Measurements from ENCODE around the gene NOS1. TPM values are rescaled to one million over a fixed set of nuclear protein-coding genes. Genes with fewer than 3 reads are reported as not detected.

Gene NOS1
- total RNA-seq, 1 experiment from 2014 or later = not detected

DNA sequence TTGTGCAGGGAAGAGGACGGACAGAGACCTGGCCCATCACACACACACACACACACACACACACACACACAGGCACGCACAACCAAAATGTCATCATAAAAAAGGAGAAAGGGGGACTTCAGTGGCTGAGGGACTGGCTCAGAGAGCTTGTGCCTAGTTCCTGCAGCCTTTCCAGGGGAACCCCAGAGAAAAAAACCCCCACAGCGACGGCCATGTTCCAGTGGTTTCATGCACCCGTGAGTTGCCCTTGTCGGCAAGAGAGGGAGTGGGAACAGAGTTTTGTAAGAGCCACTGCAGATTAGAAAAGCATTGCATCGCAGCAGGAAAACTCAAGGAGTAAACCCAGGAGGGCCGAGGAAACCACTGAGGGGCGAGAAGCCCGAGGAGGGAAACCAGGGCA, 146.6 kb downstream of the NOS1 start:
- Mint-ChIP-seq H3K27ac (ENCODE audit: low read depth, unreplicated experiment) (no peak overlapping the region), H3K27me3 (ENCODE audit: insufficient read depth, unreplicated experiment) (peaks cover 81% of the 10 kb centered on the region), H3K36me3 (ENCODE audit: insufficient read depth, unreplicated experiment) (no peaks in the 10 kb centered on the region), H3K9me3 (ENCODE audit: unreplicated experiment) (no peaks in the 10 kb centered on the region), H3K4me3 (ENCODE audit: unreplicated experiment) (no peak overlapping the region), H3K4me1 (ENCODE audit: insufficient read depth, unreplicated experiment) (no peaks in the 10 kb centered on the region)
- TF ChIP-seq, protein P1, sequence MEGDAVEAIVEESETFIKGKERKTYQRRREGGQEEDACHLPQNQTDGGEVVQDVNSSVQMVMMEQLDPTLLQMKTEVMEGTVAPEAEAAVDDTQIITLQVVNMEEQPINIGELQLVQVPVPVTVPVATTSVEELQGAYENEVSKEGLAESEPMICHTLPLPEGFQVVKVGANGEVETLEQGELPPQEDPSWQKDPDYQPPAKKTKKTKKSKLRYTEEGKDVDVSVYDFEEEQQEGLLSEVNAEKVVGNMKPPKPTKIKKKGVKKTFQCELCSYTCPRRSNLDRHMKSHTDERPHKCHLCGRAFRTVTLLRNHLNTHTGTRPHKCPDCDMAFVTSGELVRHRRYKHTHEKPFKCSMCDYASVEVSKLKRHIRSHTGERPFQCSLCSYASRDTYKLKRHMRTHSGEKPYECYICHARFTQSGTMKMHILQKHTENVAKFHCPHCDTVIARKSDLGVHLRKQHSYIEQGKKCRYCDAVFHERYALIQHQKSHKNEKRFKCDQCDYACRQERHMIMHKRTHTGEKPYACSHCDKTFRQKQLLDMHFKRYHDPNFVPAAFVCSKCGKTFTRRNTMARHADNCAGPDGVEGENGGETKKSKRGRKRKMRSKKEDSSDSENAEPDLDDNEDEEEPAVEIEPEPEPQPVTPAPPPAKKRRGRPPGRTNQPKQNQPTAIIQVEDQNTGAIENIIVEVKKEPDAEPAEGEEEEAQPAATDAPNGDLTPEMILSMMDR (IDR thresholded peaks at IDR 0.05; ENCODE audit: unreplicated experiment) = no peak
- ChIA-PET CTCF (interaction anchor here (0.6 to 4.9 kb wide), 8 partner anchors 17 to 643 kb away, joined by 3 to 72 read pairs (median 9); no protein-coding TSS in a partner anchor), POLR2A (no interaction called here)
- BruUV-seq (replicated peaks) = no TSS peak
- DNase-seq (ENCODE audit: unreplicated experiment) = no peak
- intact Hi-C loops (cut with micrococcal nuclease) = loop anchor here (5.0 to 10.0 kb wide), 2 partner anchors 373 to 450 kb away; no protein-coding TSS in a partner anchor

DNA sequence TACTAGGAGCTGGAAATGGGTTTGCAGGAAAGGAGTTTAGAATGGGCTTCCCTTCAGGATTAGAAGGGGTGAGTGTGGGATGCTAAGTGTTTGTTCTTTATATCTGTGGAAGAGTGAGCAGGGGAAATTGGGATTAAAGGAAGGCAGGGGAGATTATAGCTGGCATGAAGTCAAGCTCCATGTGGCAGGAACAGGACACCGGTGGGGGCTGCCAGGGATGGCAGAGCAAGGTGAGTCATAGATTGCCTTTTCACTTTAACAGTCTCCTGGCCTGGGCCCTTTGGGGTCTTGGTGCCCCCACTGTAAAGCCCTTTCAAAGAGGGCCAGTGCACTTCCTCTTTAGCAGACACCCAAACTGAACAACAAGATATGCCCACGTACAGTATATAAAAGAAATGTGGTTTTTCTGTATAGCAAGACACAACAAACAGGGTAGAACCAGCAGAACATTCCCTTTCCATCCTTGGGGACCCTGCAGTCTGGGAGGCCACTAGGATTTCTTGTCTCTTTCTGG, 148.1 kb downstream of the NOS1 start:
- POLR2A ChIA-PET = no interaction called here
- no peak overlapping the region for H3K27ac Mint-ChIP-seq (ENCODE audit: low read depth, unreplicated experiment)
- H3K36me3 Mint-ChIP-seq (ENCODE audit: insufficient read depth, unreplicated experiment) = no peaks in the 10 kb centered on the region
- CTCF ChIA-PET = interaction anchor here (0.5 to 4.9 kb wide), 35 partner anchors 8 to 1620 kb away, joined by 3 to 72 read pairs (median 4); no protein-coding TSS in a partner anchor
- peaks cover 70% of the 10 kb centered on the region for H3K27me3 Mint-ChIP-seq (ENCODE audit: insufficient read depth, unreplicated experiment)
- TF ChIP-seq, protein P1 (IDR thresholded peaks at IDR 0.05; ENCODE audit: unreplicated experiment) = no peak
- H3K4me1 Mint-ChIP-seq (ENCODE audit: insufficient read depth, unreplicated experiment) = no peaks in the 10 kb centered on the region
- no TSS peak for BruUV-seq (replicated peaks)
- H3K9me3 Mint-ChIP-seq (ENCODE audit: unreplicated experiment) = no peaks in the 10 kb centered on the region
- no peak overlapping the region for H3K4me3 Mint-ChIP-seq (ENCODE audit: unreplicated experiment)
- intact Hi-C loops (cut with micrococcal nuclease) = loop anchor here (2.0 to 10.0 kb wide), 4 partner anchors 23 to 623 kb away; no protein-coding TSS in a partner anchor
- no peak for DNase-seq (ENCODE audit: unreplicated experiment)

DNA sequence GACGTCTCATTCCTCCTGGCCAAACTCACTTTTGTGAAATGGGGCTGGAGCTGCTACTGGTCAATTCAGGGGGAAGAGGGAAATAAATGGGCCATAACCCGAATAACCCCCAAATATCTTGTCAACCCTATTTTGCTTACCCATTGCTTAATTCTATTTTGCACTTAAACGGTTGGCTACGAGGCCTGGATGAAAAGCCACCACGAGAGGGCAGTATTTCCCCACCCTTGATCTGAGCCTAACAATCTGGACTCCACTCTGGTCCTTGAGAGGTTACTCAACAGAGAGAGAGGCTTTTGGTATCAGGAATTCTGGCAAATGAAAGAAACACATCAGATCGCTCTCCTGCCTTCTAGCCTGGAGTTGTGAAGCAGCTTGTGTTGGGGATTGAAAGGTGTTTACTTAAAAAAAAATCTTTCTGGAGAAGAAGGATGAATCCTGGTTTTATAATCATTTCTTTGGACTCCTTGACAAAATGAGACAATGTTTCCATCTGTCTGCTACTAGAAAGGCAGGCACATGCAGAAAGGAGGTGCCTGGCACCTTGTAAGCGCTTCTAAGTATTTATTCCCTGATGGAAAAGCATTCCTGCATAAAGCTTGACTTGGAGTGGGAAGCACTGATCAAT, 148.7 kb downstream of the NOS1 start:
- peaks cover 70% of the 10 kb centered on the region for H3K27me3 Mint-ChIP-seq (ENCODE audit: insufficient read depth, unreplicated experiment)
- POLR2A ChIA-PET = no interaction called here
- H3K9me3 Mint-ChIP-seq (ENCODE audit: unreplicated experiment) = no peaks in the 10 kb centered on the region
- DNase-seq (ENCODE audit: unreplicated experiment) = peak; percentile 86
- no TSS peak for BruUV-seq (replicated peaks)
- H3K27ac Mint-ChIP-seq (ENCODE audit: low read depth, unreplicated experiment) = no peak overlapping the region
- H3K4me3 Mint-ChIP-seq (ENCODE audit: unreplicated experiment) = no peak overlapping the region
- H3K36me3 Mint-ChIP-seq (ENCODE audit: insufficient read depth, unreplicated experiment) = no peaks in the 10 kb centered on the region
- H3K4me1 Mint-ChIP-seq (ENCODE audit: insufficient read depth, unreplicated experiment) = no peaks in the 10 kb centered on the region
- intact Hi-C loops (cut with micrococcal nuclease) = loop anchor here (1.0 to 10.0 kb wide), 6 partner anchors 24 to 638 kb away; no protein-coding TSS in a partner anchor
- TF ChIP-seq, protein P1 (IDR thresholded peaks at IDR 0.05; ENCODE audit: unreplicated experiment) = peak; percentile 82
- CTCF ChIA-PET = interaction anchor here (0.5 to 4.9 kb wide), 34 partner anchors 8 to 853 kb away, joined by 3 to 72 read pairs (median 4); no protein-coding TSS in a partner anchor

DNA sequence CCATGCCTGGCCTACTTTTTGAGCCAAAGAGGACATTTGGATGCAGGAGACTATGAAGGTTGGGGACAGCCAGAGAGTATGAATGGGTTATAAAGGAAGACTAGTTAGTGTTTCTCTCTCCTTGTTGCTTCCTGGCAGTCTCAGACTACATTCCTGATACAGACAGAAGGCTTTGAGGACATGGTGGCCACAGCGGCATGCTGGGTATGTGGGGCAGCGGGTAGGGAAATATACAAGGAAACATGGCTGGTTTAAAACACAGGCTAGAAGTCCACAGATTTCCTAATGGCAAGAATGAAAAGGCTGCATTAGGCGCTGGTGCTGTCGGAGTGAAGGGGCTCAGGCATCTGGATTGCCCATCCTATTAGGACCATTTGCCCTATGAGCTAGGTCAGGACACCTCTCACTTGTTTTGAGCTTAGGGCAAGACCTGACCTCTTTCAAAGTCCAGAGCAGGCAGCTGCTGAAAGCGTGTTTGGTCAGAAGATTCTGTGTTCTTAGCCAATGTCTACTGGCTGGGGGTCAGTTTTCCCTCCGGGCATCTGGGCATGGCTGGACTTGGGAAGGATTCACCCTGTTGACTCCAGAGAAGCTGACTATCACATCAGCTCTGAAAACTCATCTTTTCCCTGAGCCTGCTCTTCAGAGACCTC, 151.0 kb downstream of the NOS1 start:
- no TSS peak for BruUV-seq (replicated peaks)
- no peak overlapping the region for H3K27ac Mint-ChIP-seq (ENCODE audit: low read depth, unreplicated experiment)
- no peaks in the 10 kb centered on the region for H3K4me1 Mint-ChIP-seq (ENCODE audit: insufficient read depth, unreplicated experiment)
- POLR2A ChIA-PET = interaction anchor here (1.2 kb wide), 1 partner anchor 13 kb away, joined by 4 read pairs; no protein-coding TSS in a partner anchor
- DNase-seq (ENCODE audit: unreplicated experiment) = no peak
- TF ChIP-seq, protein P1 (IDR thresholded peaks at IDR 0.05; ENCODE audit: unreplicated experiment) = no peak
- no peaks in the 10 kb centered on the region for H3K36me3 Mint-ChIP-seq (ENCODE audit: insufficient read depth, unreplicated experiment)
- intact Hi-C loops (cut with micrococcal nuclease) = loop anchor here (5.0 to 10.0 kb wide), 2 partner anchors 377 to 454 kb away; no protein-coding TSS in a partner anchor
- H3K27me3 Mint-ChIP-seq (ENCODE audit: insufficient read depth, unreplicated experiment) = peaks cover 59% of the 10 kb centered on the region
- H3K9me3 Mint-ChIP-seq (ENCODE audit: unreplicated experiment) = no peaks in the 10 kb centered on the region
- no peak overlapping the region for H3K4me3 Mint-ChIP-seq (ENCODE audit: unreplicated experiment)
- CTCF ChIA-PET = interaction anchor here (0.6 to 4.9 kb wide), 15 partner anchors 9 to 1159 kb away, joined by 3 to 72 read pairs (median 4); no protein-coding TSS in a partner anchor
